Amniotic stem cell (primary cell): ENCODE data around the gene GHR.
"Not testable (repeated sequence)": the region's sequence is repeated elsewhere in the genome, so short reads cannot be mapped to it uniquely, and the experiment has no call there.

Source experiments
- DNase-seq: peaks from one replicate; lab custom pipeline; 2025; lab: John Stamatoyannopoulos, UW

The GHR gene

GRCh38 chr5:42645138-42645537 lies 221.9 kb downstream of the GHR start:
- DNase-seq, result no peak

GRCh38 chr5:42648036-42648435 lies 224.8 kb downstream of the GHR start:
- DNase-seq, result no peak

- DNase-seq, result no peak
These were observed 225.7 kb downstream of the GHR start for GRCh38 chr5:42648915-42649314.

GRCh38 chr5:42650084-42650483 lies 226.8 kb downstream of the GHR start:
- DNase-seq, result no peak

GRCh38 chr5:42653705-42654104 lies 230.5 kb downstream of the GHR start:
- no peak for DNase-seq

- DNase-seq, result no peak
These were observed 231.4 kb downstream of the GHR start for GRCh38 chr5:42654645-42655044.

- no peak for DNase-seq
These were observed 232.9 kb downstream of the GHR start for GRCh38 chr5:42655982-42656650.

GRCh38 chr5:42656651-42657015 lies 233.4 kb downstream of the GHR start:
- DNase-seq, result no peak

GRCh38 chr5:42659869-42660268 lies 236.6 kb downstream of the GHR start:
- not testable (repeated sequence) for DNase-seq

- DNase-seq, result no peak
These were observed 242.6 kb downstream of the GHR start for GRCh38 chr5:42665857-42666256.

GRCh38 chr5:42666869-42667268 lies 243.6 kb downstream of the GHR start:
- DNase-seq, result no peak

- no peak for DNase-seq
These were observed 245.0 kb downstream of the GHR start for GRCh38 chr5:42668254-42668653.

GRCh38 chr5:42672925-42673324 lies 249.7 kb downstream of the GHR start:
- no peak for DNase-seq

GRCh38 chr5:42675602-42676001 lies 252.4 kb downstream of the GHR start:
- DNase-seq, result no peak

- DNase-seq, result no peak
These were observed 253.1 kb downstream of the GHR start for GRCh38 chr5:42676362-42676761.

GRCh38 chr5:42677156-42677842 lies 254.1 kb downstream of the GHR start:
- DNase-seq, result no peak

GRCh38 chr5:42680046-42680445 lies 256.8 kb downstream of the GHR start:
- DNase-seq, result no peak

GRCh38 chr5:42685078-42685477 lies 261.8 kb downstream of the GHR start:
- not testable (repeated sequence) for DNase-seq

- no peak for DNase-seq
These were observed 266.2 kb downstream of the GHR start for GRCh38 chr5:42689391-42689790.

GRCh38 chr5:42691413-42691937 lies 268.2 kb downstream of the GHR start:
- DNase-seq, result no peak

GRCh38 chr5:42701351-42702059 lies 278.3 kb downstream of the GHR start:
- DNase-seq, result no peak

GRCh38 chr5:42703238-42703637 lies 280.0 kb downstream of the GHR start:
- DNase-seq, result no peak

- DNase-seq, result no peak
These were observed 292.5 kb downstream of the GHR start for GRCh38 chr5:42715785-42716184.
